AG04449 (cell line): Measurements from ENCODE around the gene ARL5C.

Experiments used
- CTCF ChIA-PET: fragments of 350-600 bp; formaldehyde crosslinking; extraction: SDS; loops from one replicate; lab custom pipeline; 2021; ENCODE audit warnings: antibody characterized with exemption; lab: Yijun Ruan, JAX
- POLR2A ChIA-PET: fragments of 400-600, 350-600 bp; formaldehyde crosslinking; extraction: SDS; loops from one replicate; lab custom pipeline; 2020; ENCODE audit warnings: antibody characterized with exemption, inconsistent platforms; lab: Yijun Ruan, JAX
- DNase-seq: peaks from one replicate; pipeline ENCODE4 v3.0.0-alpha.2; 2010; ENCODE audit warnings: low read depth, low spot score
- H3K4me3 ChIP-seq: 2 replicates; pipeline ENCODE4 v1.5.1; 2011; ENCODE audit warnings: low read depth, mild to moderate bottlenecking, control low read depth, low read length
- TF ChIP-seq, protein P1 (sequence below): IDR thresholded peaks from one replicate; pipeline ENCODE4 v1.5.1; 2011; ENCODE audit warnings: mild to moderate bottlenecking, moderate library complexity, low read length, control low read depth, inconsistent platforms; ENCODE audit not compliant: insufficient read depth; ENCODE audit errors: missing control alignments

ARL5C gene

GRCh38 chr17:39183045-39183444 lies 17.1 kb upstream of the ARL5C start:
- POLR2A ChIA-PET = no interaction called here
- CTCF ChIA-PET = interaction anchor here (1.0 to 2.2 kb wide), 7 partner anchors 9 to 200 kb away, joined by 3 to 27 read pairs (median 6); no protein-coding TSS in a partner anchor
- H3K4me3 ChIP-seq = no peak overlapping the region
- TF ChIP-seq, protein P1, sequence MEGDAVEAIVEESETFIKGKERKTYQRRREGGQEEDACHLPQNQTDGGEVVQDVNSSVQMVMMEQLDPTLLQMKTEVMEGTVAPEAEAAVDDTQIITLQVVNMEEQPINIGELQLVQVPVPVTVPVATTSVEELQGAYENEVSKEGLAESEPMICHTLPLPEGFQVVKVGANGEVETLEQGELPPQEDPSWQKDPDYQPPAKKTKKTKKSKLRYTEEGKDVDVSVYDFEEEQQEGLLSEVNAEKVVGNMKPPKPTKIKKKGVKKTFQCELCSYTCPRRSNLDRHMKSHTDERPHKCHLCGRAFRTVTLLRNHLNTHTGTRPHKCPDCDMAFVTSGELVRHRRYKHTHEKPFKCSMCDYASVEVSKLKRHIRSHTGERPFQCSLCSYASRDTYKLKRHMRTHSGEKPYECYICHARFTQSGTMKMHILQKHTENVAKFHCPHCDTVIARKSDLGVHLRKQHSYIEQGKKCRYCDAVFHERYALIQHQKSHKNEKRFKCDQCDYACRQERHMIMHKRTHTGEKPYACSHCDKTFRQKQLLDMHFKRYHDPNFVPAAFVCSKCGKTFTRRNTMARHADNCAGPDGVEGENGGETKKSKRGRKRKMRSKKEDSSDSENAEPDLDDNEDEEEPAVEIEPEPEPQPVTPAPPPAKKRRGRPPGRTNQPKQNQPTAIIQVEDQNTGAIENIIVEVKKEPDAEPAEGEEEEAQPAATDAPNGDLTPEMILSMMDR = no peak
- DNase-seq = no peak

GRCh38 chr17:39181303-39181702 lies 15.3 kb upstream of the ARL5C start:
- ChIA-PET CTCF (interaction anchor here (0.9 kb wide), 1 partner anchor 16 kb away, joined by 4 read pairs; the partner anchor contains the start of gene ARL5C), POLR2A (no interaction called here)
- DNase-seq = no peak
- TF ChIP-seq, protein P1 = no peak
- no peak overlapping the region for H3K4me3 ChIP-seq

DNA sequence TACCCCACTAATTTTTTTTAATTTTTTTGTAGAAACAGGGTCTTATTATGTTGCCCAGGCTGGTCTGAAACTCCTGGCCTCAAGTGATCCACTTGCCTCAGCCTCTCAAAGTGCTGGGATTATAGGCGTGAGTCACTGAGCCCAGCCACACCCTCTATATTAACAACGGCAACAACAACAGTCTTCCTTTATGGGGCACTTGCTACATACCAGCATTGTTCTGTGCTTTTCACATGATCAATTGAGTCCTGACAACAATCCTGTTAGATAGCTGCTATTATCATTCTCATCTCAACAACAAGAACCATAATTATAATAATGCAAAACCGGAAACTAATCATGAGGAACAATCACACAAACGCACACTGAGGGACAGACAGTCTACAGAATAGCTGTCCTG lies 12.6 kb upstream of the ARL5C start:
- ChIA-PET POLR2A (no interaction called here), CTCF (interaction anchor here (2.2 to 7.5 kb wide), 4 partner anchors 9 to 195 kb away, joined by 8 to 208 read pairs (median 43); partner anchors contain the start of gene ARL5C)
- TF ChIP-seq, protein P1 = no peak
- DNase-seq = no peak
- no peak overlapping the region for H3K4me3 ChIP-seq

DNA sequence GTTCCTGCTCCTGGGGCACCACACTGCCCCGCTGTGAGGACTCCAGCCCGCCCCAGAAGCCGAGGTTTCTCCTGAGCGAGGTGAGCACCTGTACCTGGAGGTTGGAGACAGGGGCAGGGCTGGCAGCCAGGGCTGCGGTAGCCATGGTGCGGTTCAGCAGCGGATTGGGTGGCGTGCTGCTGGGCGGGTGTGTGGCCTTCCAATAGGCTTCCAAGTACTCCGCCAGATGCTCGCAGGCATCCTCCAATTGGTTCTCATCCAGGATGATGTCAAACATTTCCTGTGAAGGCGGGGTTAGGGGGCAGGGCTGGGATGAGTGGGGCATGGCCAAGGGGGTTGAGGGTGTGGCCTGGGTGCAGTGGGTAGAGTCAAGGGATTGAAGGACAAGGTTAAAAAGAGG lies 11.3 kb upstream of the ARL5C start:
- POLR2A ChIA-PET = no interaction called here
- CTCF ChIA-PET = interaction anchor here (2.6 to 7.5 kb wide), 5 partner anchors 9 to 196 kb away, joined by 10 to 208 read pairs (median 76); partner anchors contain the start of gene ARL5C
- DNase-seq = no peak
- H3K4me3 ChIP-seq = no peak overlapping the region
- TF ChIP-seq, protein P1 = no peak

DNA sequence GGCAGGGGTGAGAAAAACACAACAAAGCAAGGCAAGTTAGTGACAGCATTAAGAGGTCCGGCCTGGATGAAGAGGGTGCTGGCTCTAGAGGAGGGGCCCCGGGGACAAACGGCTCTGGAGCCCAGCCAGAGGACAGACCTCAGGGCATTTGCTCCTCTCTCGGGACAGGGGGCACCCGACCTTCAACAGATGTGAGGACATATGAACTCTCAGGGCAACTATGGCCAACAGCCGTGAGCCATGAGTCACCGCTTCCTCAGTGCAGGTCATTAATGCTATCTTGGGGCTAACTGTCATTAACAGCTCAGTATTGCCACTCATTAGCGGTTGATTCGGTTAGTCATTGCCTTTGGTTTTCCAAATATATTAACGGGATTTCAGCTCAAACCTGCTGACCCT lies 9.7 kb upstream of the ARL5C start:
- POLR2A ChIA-PET = interaction anchor here (0.9 kb wide), 1 partner anchor 24 kb away, joined by 3 read pairs; the partner anchor contains the start of gene RPL19
- TF ChIP-seq, protein P1 = no peak
- no peak overlapping the region for H3K4me3 ChIP-seq
- DNase-seq = no peak
- CTCF ChIA-PET = interaction anchor here (1.2 to 7.5 kb wide), 18 partner anchors 8 to 255 kb away, joined by 3 to 208 read pairs (median 10); partner anchors contain the start of genes ARL5C, PLXDC1, RPL19 and STAC2

GRCh38 chr17:39174920-39175694 lies 9.1 kb upstream of the ARL5C start:
- POLR2A ChIA-PET = interaction anchor here (0.9 to 1.2 kb wide), 2 partner anchors 25 kb away, joined by 3 to 4 read pairs; partner anchors contain the start of gene RPL19
- H3K4me3 ChIP-seq = no peak overlapping the region

More at GRCh38 chr17:39174920-39175694, 9.1 kb upstream of the ARL5C start:
- CTCF ChIA-PET = interaction anchor here (0.8 to 7.5 kb wide), 36 partner anchors 8 to 440 kb away, joined by 3 to 208 read pairs (median 5); partner anchors contain the start of genes ARL5C, PLXDC1, RPL19 and STAC2
- DNase-seq = no peak
- TF ChIP-seq, protein P1 = peak; percentile 87
